ENCODE measurements around the gene REEP1.

Gene REEP1

GRCh38 chr2:86195808-86196387 is 141.5 kb downstream of the REEP1 start:
- no peak for TF ChIP-seq CTCF (IDR thresholded peaks at IDR 0.05; ENCODE audit: extremely low read depth, insufficient read depth, missing control alignments)
- no peak for DNase-seq (ENCODE audit: low spot score)
- in situ Hi-C loops (cut with MboI; ENCODE audit: low pct_unique_long_range_greater_than_20kb, low sequenced_read_pairs, unreplicated experiment) = no loop called here

GRCh38 chr2:86195055-86195807 is 142.2 kb downstream of the REEP1 start, which contains the start of gene IMMT:
Gene IMMT, minus strand, starts transcription at chr2:86195462. Its CDS starts 80 bp downstream, at chr2:86195382.
- in situ Hi-C loops (cut with MboI; ENCODE audit: low pct_unique_long_range_greater_than_20kb, low sequenced_read_pairs, unreplicated experiment) = no loop called here
- peak; percentile 92 for DNase-seq (ENCODE audit: low spot score)
- no peak for TF ChIP-seq CTCF (IDR thresholded peaks at IDR 0.05; ENCODE audit: extremely low read depth, insufficient read depth, missing control alignments)

GRCh38 chr2:86194751-86195054 is 142.7 kb downstream of the REEP1 start:
- no peak for DNase-seq (ENCODE audit: low spot score)
- in situ Hi-C loops (cut with MboI; ENCODE audit: low pct_unique_long_range_greater_than_20kb, low sequenced_read_pairs, unreplicated experiment) = no loop called here
- TF ChIP-seq CTCF (IDR thresholded peaks at IDR 0.05; ENCODE audit: extremely low read depth, insufficient read depth, missing control alignments) = no peak

DNA sequence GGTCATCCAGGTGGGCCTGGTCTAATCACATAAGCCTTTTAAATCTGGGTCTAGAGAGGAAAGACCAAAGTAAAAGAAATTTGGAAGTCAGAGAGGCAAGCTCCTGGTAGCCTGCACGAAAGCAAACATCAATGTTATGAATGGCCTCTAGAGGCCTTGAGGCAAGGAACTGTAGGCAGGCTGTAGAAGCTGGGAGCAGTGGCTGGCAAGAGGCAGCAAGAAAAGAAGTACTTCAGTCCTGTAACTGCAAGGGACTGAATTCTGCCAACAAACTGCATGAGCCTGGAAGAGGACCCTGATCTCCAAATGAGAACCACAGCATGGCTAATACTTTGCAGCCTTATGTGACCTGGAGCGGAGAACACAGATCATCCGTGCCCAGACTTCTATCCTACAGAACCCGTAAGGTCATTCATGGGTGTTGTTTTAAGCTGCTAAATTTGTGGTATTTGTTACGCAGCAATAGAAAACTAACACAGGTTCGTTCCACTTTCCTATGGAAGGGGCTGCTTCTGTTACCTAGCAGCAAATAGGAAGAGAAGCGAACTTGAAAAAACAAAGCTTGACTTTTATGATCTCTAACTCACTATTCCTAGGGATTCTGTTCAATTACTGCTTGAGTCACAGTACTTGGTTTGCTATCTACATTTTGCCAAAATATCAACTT is 143.4 kb downstream of the REEP1 start:
- no peak for TF ChIP-seq CTCF (IDR thresholded peaks at IDR 0.05; ENCODE audit: extremely low read depth, insufficient read depth, missing control alignments)
- in situ Hi-C loops (cut with MboI; ENCODE audit: low pct_unique_long_range_greater_than_20kb, low sequenced_read_pairs, unreplicated experiment) = no loop called here
- no peak for DNase-seq (ENCODE audit: low spot score)

DNA sequence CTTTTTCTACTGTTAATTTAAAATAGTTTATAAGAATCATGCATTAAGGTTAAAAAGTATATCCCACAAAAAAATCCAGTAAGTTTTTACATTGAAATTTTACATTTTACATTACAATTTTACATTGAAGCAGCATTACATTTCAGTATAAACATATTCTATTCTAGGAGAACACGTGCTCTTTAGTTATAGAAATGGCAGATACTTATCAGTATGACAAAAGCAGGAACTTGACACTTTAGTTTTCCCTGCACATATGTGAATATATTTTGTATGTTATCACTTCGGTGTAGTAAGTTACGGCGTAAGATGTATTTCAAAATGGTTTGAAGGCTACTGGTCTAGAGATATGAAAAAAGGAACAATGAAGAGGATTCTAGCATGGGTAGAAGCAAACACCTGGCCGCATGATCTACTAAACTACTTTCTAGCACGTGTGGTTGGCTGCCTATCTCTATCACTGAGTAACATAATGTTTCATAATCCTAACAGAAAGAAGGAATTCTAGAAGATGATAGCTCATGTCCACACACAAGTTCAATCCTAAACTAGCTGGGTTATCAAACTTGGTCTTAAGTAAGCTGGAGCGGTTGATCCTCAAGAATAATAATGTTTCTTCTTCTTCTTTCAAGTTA is 147.5 kb downstream of the REEP1 start:
- in situ Hi-C loops (cut with MboI; ENCODE audit: low pct_unique_long_range_greater_than_20kb, low sequenced_read_pairs, unreplicated experiment) = no loop called here
- no peak for DNase-seq (ENCODE audit: low spot score)
- no peak for TF ChIP-seq CTCF (IDR thresholded peaks at IDR 0.05; ENCODE audit: extremely low read depth, insufficient read depth, missing control alignments)

GRCh38 chr2:86186431-86186830 is 151.0 kb downstream of the REEP1 start:
- no peak for DNase-seq (ENCODE audit: low spot score)
- in situ Hi-C loops (cut with MboI; ENCODE audit: low pct_unique_long_range_greater_than_20kb, low sequenced_read_pairs, unreplicated experiment) = no loop called here
- no peak for TF ChIP-seq CTCF (IDR thresholded peaks at IDR 0.05; ENCODE audit: extremely low read depth, insufficient read depth, missing control alignments)

Data from GM13977 (cell line).